GM18858 (cell line): Measurements from ENCODE around the gene HEATR3.
A peak's percentile ranks its signal among the peaks of the same experiment; 100 is the strongest.

Source experiments
- ATAC-seq: cut with Tn5 transposase; IDR thresholded peaks from one replicate; pipeline ENCODE4 v1.9.1; 2021; ENCODE audit not compliant: unreplicated experiment

The HEATR3 gene

GRCh38 chr16:50056226-50056625 is 9.5 kb upstream of the HEATR3 start:
- ATAC-seq, result no peak

GRCh38 chr16:50058091-50058771 is 7.5 kb upstream of the HEATR3 start:
- no peak for ATAC-seq

- no peak for ATAC-seq
These were observed 6.7 kb upstream of the HEATR3 start for GRCh38 chr16:50059111-50059510.

GRCh38 chr16:50059669-50060068 is 6.1 kb upstream of the HEATR3 start:
- no peak for ATAC-seq

- ATAC-seq, result no peak
These were observed 4.4 kb upstream of the HEATR3 start for GRCh38 chr16:50061326-50061725.

- no peak for ATAC-seq
These were observed 538 bp upstream of the HEATR3 start for GRCh38 chr16:50065241-50065623.

GRCh38 chr16:50066482-50067289 is 916 bp downstream of the HEATR3 start:
- ATAC-seq, result no peak

- ATAC-seq, result peak; percentile 28
These were observed 1.6 kb downstream of the HEATR3 start for GRCh38 chr16:50067290-50067853.

- no peak for ATAC-seq
These were observed 2.8 kb downstream of the HEATR3 start for GRCh38 chr16:50068550-50068949.

- no peak for ATAC-seq
These were observed 3.3 kb downstream of the HEATR3 start for GRCh38 chr16:50069060-50069459.

GRCh38 chr16:50071075-50071671 is 5.4 kb downstream of the HEATR3 start:
- ATAC-seq, result no peak

- no peak for ATAC-seq
These were observed 7.0 kb downstream of the HEATR3 start for GRCh38 chr16:50072730-50073129.

- no peak for ATAC-seq
These were observed 13.8 kb downstream of the HEATR3 start for GRCh38 chr16:50079397-50080140.

GRCh38 chr16:50081428-50082018 is 15.8 kb downstream of the HEATR3 start:
- no peak for ATAC-seq

- no peak for ATAC-seq
These were observed 18.2 kb downstream of the HEATR3 start for GRCh38 chr16:50083996-50084395.

GRCh38 chr16:50086176-50086575 is 20.4 kb downstream of the HEATR3 start:
- ATAC-seq, result no peak

GRCh38 chr16:50088302-50088701 is 22.5 kb downstream of the HEATR3 start:
- no peak for ATAC-seq

GRCh38 chr16:50092891-50093290 is 27.1 kb downstream of the HEATR3 start:
- no peak for ATAC-seq

- ATAC-seq, result no peak
These were observed 28.1 kb downstream of the HEATR3 start for GRCh38 chr16:50093607-50094539.

- no peak for ATAC-seq
These were observed 31.0 kb downstream of the HEATR3 start for GRCh38 chr16:50096791-50097190.
